ENCODE data around the gene KAT8. TPM values are rescaled to one million over a fixed set of nuclear protein-coding genes. Genes with fewer than 3 reads are reported as not detected.
"Not testable (repeated sequence)": the region's sequence is repeated elsewhere in the genome, so short reads cannot be mapped to it uniquely, and the experiment has no call there.

Gene KAT8
- total RNA-seq, 2 donors from 2014 or later: 58.0 to 64.3 TPM

GRCh38 chr16:31149332-31149731, 31.9 kb downstream of the KAT8 start:
- no peak overlapping the region for H3K4me3 ChIP-seq
- no peak for TF ChIP-seq CTCF (IDR thresholded peaks at IDR 0.05)
- DNase-seq (ENCODE audit: low spot score): no peak
- no peaks in the 10 kb centered on the region for H3K9me3 ChIP-seq
- H3K27me3 ChIP-seq: peaks cover 0 to 7% of the 10 kb centered on the region in 2 donors
- no peaks in the 10 kb centered on the region for H3K36me3 ChIP-seq
- H3K4me1 ChIP-seq: peaks cover 0 to 7% of the 10 kb centered on the region in 2 donors
- no peak overlapping the region for H3K27ac ChIP-seq

- H3K36me3 ChIP-seq: no peaks in the 10 kb centered on the region
- peaks cover 0 to 7% of the 10 kb centered on the region in 2 donors for H3K27me3 ChIP-seq
- peak within 1 kb of the TSS in 1 of 2 donors; percentile 10 for H3K27ac ChIP-seq
- no peak within 1 kb of the TSS for H3K4me3 ChIP-seq
- no peak for TF ChIP-seq CTCF (IDR thresholded peaks at IDR 0.05)
- H3K9me3 ChIP-seq: no peaks in the 10 kb centered on the region
- DNase-seq (ENCODE audit: low spot score): no peak
- peaks cover 0 to 7% of the 10 kb centered on the region in 2 donors for H3K4me1 ChIP-seq
These were observed 32.7 kb downstream of the KAT8 start, which contains the start of gene PRSS36 for GRCh38 chr16:31149894-31150890. TSS of gene PRSS36 (minus strand) at chr16:31150066. CDS start at chr16:31150035, 31 bp downstream.

- not testable (repeated sequence) for H3K9me3 ChIP-seq; H3K27me3 ChIP-seq; H3K4me1 ChIP-seq; H3K27ac ChIP-seq; H3K36me3 ChIP-seq; DNase-seq (ENCODE audit: low spot score); H3K4me3 ChIP-seq
These were observed 33.5 kb downstream of the KAT8 start for GRCh38 chr16:31150976-31151375.

- TF ChIP-seq CTCF (IDR thresholded peaks at IDR 0.05): no peak
- Histone ChIP-seq H3K9me3 (no peaks in the 10 kb centered on the region), H3K27me3 (no peaks in the 10 kb centered on the region), H3K27ac (no peak overlapping the region), H3K4me3 (no peak overlapping the region), H3K36me3 (no peaks in the 10 kb centered on the region), H3K4me1 (no peaks in the 10 kb centered on the region)
- DNase-seq (ENCODE audit: low spot score): no peak
These were observed 39.7 kb downstream of the KAT8 start for GRCh38 chr16:31157136-31157535.

GRCh38 chr16:31167315-31167714, 49.9 kb downstream of the KAT8 start:
- no peaks in the 10 kb centered on the region for H3K36me3 ChIP-seq
- no peak overlapping the region for H3K27ac ChIP-seq
- no peaks in the 10 kb centered on the region for H3K27me3 ChIP-seq
- H3K9me3 ChIP-seq: no peaks in the 10 kb centered on the region
- DNase-seq (ENCODE audit: low spot score): no peak
- peaks cover 0 to 7% of the 10 kb centered on the region in 2 donors for H3K4me1 ChIP-seq
- H3K4me3 ChIP-seq: no peak overlapping the region
- TF ChIP-seq CTCF (IDR thresholded peaks at IDR 0.05): no peak

GRCh38 chr16:31168848-31169247, 51.4 kb downstream of the KAT8 start:
- no peak overlapping the region for H3K27ac ChIP-seq
- H3K4me3 ChIP-seq: no peak overlapping the region
- no peaks in the 10 kb centered on the region for H3K9me3 ChIP-seq
- no peaks in the 10 kb centered on the region for H3K36me3 ChIP-seq
- no peaks in the 10 kb centered on the region for H3K27me3 ChIP-seq
- DNase-seq (ENCODE audit: low spot score): no peak
- peaks cover 0 to 7% of the 10 kb centered on the region in 2 donors for H3K4me1 ChIP-seq
- no peak for TF ChIP-seq CTCF (IDR thresholded peaks at IDR 0.05)

- H3K36me3 ChIP-seq; H3K9me3 ChIP-seq; H3K4me1 ChIP-seq; H3K27me3 ChIP-seq; DNase-seq (ENCODE audit: low spot score); H3K4me3 ChIP-seq: not testable (repeated sequence)
- peak overlapping the region; percentile 37 to 53 for H3K27ac ChIP-seq
These were observed 52.6 kb downstream of the KAT8 start for GRCh38 chr16:31170048-31170447.
